MM.1S (cell line): Measurements from ENCODE around the gene QSOX1.

ENCODE experiments used
- DNase-seq: peaks from one replicate; pipeline ENCODE4 v3.0.0-alpha.2; 2015
- H2AFZ ChIP-seq: fragments of 300-600 bp; sonication (generic); 2 replicates; pipeline ENCODE4 v1.6.0; 2016; ENCODE audit warnings: antibody characterized with exemption, low read length
- H3F3A ChIP-seq: fragments of 300-600 bp; sonication (generic); 2 replicates; pipeline ENCODE4 v1.6.1; 2016; ENCODE audit warnings: mild to moderate bottlenecking, antibody characterized with exemption, low read length, moderate library complexity, mixed read lengths; ENCODE audit not compliant: insufficient read depth
- H3K27ac ChIP-seq: fragments of 300-600 bp; sonication (generic); 2 replicates; pipeline ENCODE4 v1.5.1; 2016; ENCODE audit warnings: mild to moderate bottlenecking, low read length
- H3K27me3 ChIP-seq: fragments of 300-600 bp; sonication (generic); replicated peaks from 2 replicates; pipeline ENCODE4 v1.6.0; 2016; ENCODE audit warnings: low read length; ENCODE audit not compliant: insufficient read depth
- H3K36me3 ChIP-seq: fragments of 300-600 bp; sonication (generic); replicated peaks from 2 replicates; pipeline ENCODE4 v1.6.1; 2016; ENCODE audit warnings: mild to moderate bottlenecking, low read length, mixed read lengths; ENCODE audit not compliant: insufficient read depth
- H3K4me1 ChIP-seq: fragments of 300-600 bp; sonication (generic); 2 replicates; pipeline ENCODE4 v1.6.1; 2016; ENCODE audit warnings: low read length, mixed read lengths
- H3K4me2 ChIP-seq: fragments of 300-600 bp; sonication (generic); 2 replicates; pipeline ENCODE4 v1.6.0; 2016; ENCODE audit warnings: low read depth, low read length
- H3K4me3 ChIP-seq: fragments of 300-600 bp; sonication (generic); 2 replicates; pipeline ENCODE4 v1.5.1; 2016; ENCODE audit warnings: low read length, mixed read lengths
- H3K79me2 ChIP-seq: fragments of 300-600 bp; sonication (generic); 2 replicates; pipeline ENCODE4 v1.6.1; 2016; ENCODE audit warnings: mixed run types, low read length, mixed read lengths
- H3K9ac ChIP-seq: fragments of 300-600 bp; sonication (generic); 2 replicates; pipeline ENCODE4 v1.6.1; 2016; ENCODE audit warnings: low read length, mixed read lengths
- H3K9me2 ChIP-seq: fragments of 300-600 bp; sonication (generic); replicated peaks from 2 replicates; pipeline ENCODE4 v1.6.1; 2016; ENCODE audit warnings: mild to moderate bottlenecking, low read length, mixed read lengths; ENCODE audit not compliant: insufficient read depth
- H3K9me3 ChIP-seq: fragments of 300-600 bp; sonication (generic); replicated peaks from 2 replicates; pipeline ENCODE4 v1.6.1; 2016; ENCODE audit warnings: mild to moderate bottlenecking, low read length, mixed read lengths; ENCODE audit not compliant: insufficient read depth
- H4K20me1 ChIP-seq: fragments of 300-600 bp; sonication (generic); 2 replicates; pipeline ENCODE4 v1.6.1; 2016; ENCODE audit warnings: mild to moderate bottlenecking, low read length, moderate library complexity, mixed read lengths; ENCODE audit not compliant: insufficient read depth
- CTCF ChIP-seq: fragments of 300-600 bp; sonication (generic); IDR thresholded peaks from 2 replicates; pipeline ENCODE4 v1.5.1; 2016; ENCODE audit warnings: antibody characterized with exemption, low read length, mixed read lengths
- EZH2 ChIP-seq: fragments of 300-600 bp; sonication (generic); optimal IDR thresholded peaks from 2 replicates; pipeline ENCODE3; 2017; ENCODE audit warnings: low read depth, mild to moderate bottlenecking, antibody characterized with exemption, low read length, mixed read lengths
- EZH2phosphoT487 ChIP-seq: fragments of 300-600 bp; sonication (generic); IDR thresholded peaks from 2 replicates; pipeline ENCODE4 v1.6.1; 2018; ENCODE audit warnings: antibody characterized with exemption, low read length

QSOX1 gene

GRCh38 chr1:180119837-180120236 lies 34.8 kb upstream of the QSOX1 start:
- no peaks in the 10 kb centered on the region for H3K36me3 ChIP-seq
- no peaks in the 10 kb centered on the region for H3K27me3 ChIP-seq
- no peak overlapping the region for H3K4me3 ChIP-seq
- H3K9ac ChIP-seq: no peak overlapping the region
- no peaks in the 10 kb centered on the region for H4K20me1 ChIP-seq
- no peak overlapping the region for H3K27ac ChIP-seq
- no peaks in the 10 kb centered on the region for H3F3A ChIP-seq
- H3K9me3 ChIP-seq: no peaks in the 10 kb centered on the region
- H3K79me2 ChIP-seq: no peaks in the 10 kb centered on the region
- no peak overlapping the region for H3K4me2 ChIP-seq
- H2AFZ ChIP-seq: no peak overlapping the region
- no peak for DNase-seq
- no peaks in the 10 kb centered on the region for H3K4me1 ChIP-seq
- H3K9me2 ChIP-seq: no peaks in the 10 kb centered on the region
- TF ChIP-seq EZH2: no peak
- TF ChIP-seq CTCF: no peak
- TF ChIP-seq EZH2phosphoT487: no peak

GRCh38 chr1:180123463-180123936 lies 31.2 kb upstream of the QSOX1 start:
- Histone ChIP-seq H3K4me3 (no peak overlapping the region), H3K4me2 (no peak overlapping the region), H3K27ac (no peak overlapping the region), H3K4me1 (0 out of 2 replicates have a peak, but pooled peaks cover 6% of the 10 kb centered on the region), H3K27me3 (no peaks in the 10 kb centered on the region), H3K9me3 (no peaks in the 10 kb centered on the region), H2AFZ (no peak overlapping the region), H3K36me3 (no peaks in the 10 kb centered on the region), H4K20me1 (no peaks in the 10 kb centered on the region), H3K9me2 (no peaks in the 10 kb centered on the region), H3F3A (no peaks in the 10 kb centered on the region), H3K79me2 (no peaks in the 10 kb centered on the region), H3K9ac (no peak overlapping the region)
- no peak for DNase-seq
- TF ChIP-seq EZH2phosphoT487 (no peak), EZH2 (no peak), CTCF (no peak)

- no peaks in the 10 kb centered on the region for H3K9me3 ChIP-seq
- H2AFZ ChIP-seq: no peak overlapping the region
- no peaks in the 10 kb centered on the region for H3K36me3 ChIP-seq
- 0 out of 2 replicates have a peak, but pooled peaks cover 6% of the 10 kb centered on the region for H3K4me1 ChIP-seq
- H3K27ac ChIP-seq: no peak overlapping the region
- no peak overlapping the region for H3K4me3 ChIP-seq
- TF ChIP-seq EZH2phosphoT487 (no peak), EZH2 (no peak), CTCF (no peak)
- H4K20me1 ChIP-seq: no peaks in the 10 kb centered on the region
- no peaks in the 10 kb centered on the region for H3K9me2 ChIP-seq
- H3K4me2 ChIP-seq: no peak overlapping the region
- H3K9ac ChIP-seq: no peak overlapping the region
- DNase-seq: no peak
- H3K79me2 ChIP-seq: no peaks in the 10 kb centered on the region
- H3F3A ChIP-seq: no peaks in the 10 kb centered on the region
- no peaks in the 10 kb centered on the region for H3K27me3 ChIP-seq
These were observed 24.0 kb upstream of the QSOX1 start for GRCh38 chr1:180130651-180131050.
